ENCODE results near the gene UTS2.

- TF ChIP-seq FOXP2 (optimal IDR thresholded peaks at IDR 0.05; ENCODE audit: control extremely low read depth, extremely low read length, insufficient read depth) (no peak), POLR2AphosphoS5 (IDR thresholded peaks at IDR 0.05; ENCODE audit: borderline replicate concordance, low read depth, low read length) (no peak), EZH2 (IDR thresholded peaks at IDR 0.05) (no peak)
These were observed 19.8 kb downstream of the UTS2 start for GRCh38 chr1:7833035-7833434.
